GM13976 (cell line): ENCODE measurements around the gene KCNJ6.

ENCODE experiments used
- DNase-seq: peaks from one replicate; pipeline ENCODE4 v3.0.0; 2012; ENCODE audit warnings: low spot score
- in situ Hi-C: fragments of 300-500 bp; cut with MboI; formaldehyde crosslinking; loops from one replicate; pipeline ENCODE4 v1.12.0; 2022; ENCODE audit warnings: low sequenced_read_pairs, mixed read lengths, inconsistent platforms; ENCODE audit not compliant: unreplicated experiment
- TF ChIP-seq, protein P1 (sequence below): IDR thresholded peaks from 2 replicates; pipeline ENCODE4 v1.5.1; 2012; ENCODE audit warnings: borderline replicate concordance, mild to moderate bottlenecking; ENCODE audit not compliant: insufficient read depth; ENCODE audit errors: extremely low read depth, missing control alignments, control extremely low read depth

KCNJ6 gene

DNA sequence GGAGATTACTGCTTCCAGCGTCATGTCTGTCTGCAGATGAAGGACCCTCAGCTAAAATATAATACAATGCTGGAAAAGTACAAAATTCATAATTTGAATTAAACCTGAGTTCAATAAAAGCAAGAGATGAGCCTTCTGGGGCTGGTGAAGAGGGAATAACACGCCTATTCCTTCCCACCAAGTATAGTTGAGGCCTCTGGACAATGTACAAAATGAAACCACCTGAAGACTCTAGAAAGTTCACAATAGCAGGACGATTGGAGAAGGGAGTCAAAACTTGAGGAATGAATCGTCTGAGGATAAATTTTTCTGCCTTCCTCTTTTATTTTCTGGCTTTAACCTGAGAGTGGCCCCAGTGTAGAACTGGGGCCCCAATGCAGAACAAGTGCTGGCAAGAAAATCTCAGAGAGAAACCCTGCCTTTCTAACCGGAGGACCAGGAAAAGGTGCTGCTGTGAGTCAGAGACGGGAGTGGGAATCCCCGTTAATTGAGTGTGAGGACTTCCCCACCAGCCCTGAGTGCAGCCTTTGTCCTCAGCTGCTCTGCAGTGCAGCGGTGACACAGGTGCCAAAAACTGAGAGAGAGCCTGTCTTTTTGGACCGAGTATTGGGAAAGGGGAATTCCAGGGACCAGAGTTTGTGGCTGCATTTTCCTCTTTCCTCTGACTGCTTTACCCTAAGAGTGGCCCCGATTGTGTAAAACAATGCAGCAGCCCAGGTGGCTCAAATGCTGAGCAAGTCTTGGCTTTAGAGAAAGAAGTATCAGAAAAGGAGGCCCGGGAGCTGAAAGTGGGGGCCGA is 284.7 kb downstream of the KCNJ6 start:
- in situ Hi-C loops = no loop called here
- TF ChIP-seq, protein P1, sequence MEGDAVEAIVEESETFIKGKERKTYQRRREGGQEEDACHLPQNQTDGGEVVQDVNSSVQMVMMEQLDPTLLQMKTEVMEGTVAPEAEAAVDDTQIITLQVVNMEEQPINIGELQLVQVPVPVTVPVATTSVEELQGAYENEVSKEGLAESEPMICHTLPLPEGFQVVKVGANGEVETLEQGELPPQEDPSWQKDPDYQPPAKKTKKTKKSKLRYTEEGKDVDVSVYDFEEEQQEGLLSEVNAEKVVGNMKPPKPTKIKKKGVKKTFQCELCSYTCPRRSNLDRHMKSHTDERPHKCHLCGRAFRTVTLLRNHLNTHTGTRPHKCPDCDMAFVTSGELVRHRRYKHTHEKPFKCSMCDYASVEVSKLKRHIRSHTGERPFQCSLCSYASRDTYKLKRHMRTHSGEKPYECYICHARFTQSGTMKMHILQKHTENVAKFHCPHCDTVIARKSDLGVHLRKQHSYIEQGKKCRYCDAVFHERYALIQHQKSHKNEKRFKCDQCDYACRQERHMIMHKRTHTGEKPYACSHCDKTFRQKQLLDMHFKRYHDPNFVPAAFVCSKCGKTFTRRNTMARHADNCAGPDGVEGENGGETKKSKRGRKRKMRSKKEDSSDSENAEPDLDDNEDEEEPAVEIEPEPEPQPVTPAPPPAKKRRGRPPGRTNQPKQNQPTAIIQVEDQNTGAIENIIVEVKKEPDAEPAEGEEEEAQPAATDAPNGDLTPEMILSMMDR = no peak
- DNase-seq = peak; percentile 44

DNA sequence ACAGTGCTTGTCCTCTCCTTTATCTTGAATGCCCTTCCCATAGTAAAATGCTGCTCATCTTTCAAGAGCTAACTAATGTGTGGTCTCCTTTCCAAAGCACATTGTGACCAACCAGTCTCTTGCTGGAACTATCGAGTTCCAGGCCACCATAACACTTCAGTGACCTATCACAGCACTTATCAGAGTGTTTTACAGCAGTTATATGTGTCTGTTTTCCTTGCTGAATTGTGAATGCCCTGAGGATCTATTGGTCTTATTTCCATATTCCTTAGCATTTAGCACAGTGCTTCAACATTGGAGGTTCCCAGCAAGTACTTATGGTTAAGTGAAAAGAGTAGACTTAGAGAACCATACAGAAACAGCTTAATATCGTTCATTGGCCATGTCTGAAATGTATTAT is 285.4 kb downstream of the KCNJ6 start:
- TF ChIP-seq, protein P1 = no peak
- DNase-seq = no peak
- in situ Hi-C loops = no loop called here

DNA sequence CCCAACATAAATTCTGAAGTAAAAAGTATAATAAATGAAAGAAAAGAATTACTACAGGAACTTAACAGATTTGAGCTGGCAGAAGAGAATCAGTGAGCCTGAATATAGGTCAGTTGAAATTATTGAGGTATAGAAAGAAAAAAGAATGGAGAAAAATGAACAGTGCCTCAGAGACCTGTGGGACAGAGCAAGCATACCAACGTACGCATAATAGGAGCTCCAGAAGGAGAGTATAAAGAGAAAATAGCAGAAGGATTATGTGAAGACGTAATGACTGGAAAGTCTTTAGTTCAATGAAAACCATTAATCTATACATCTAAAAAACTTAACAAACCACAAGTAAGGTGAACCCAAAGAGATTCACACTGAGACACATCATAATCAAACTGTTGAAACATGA is 287.9 kb downstream of the KCNJ6 start:
- TF ChIP-seq, protein P1 = no peak
- no peak for DNase-seq
- in situ Hi-C loops = no loop called here

DNA sequence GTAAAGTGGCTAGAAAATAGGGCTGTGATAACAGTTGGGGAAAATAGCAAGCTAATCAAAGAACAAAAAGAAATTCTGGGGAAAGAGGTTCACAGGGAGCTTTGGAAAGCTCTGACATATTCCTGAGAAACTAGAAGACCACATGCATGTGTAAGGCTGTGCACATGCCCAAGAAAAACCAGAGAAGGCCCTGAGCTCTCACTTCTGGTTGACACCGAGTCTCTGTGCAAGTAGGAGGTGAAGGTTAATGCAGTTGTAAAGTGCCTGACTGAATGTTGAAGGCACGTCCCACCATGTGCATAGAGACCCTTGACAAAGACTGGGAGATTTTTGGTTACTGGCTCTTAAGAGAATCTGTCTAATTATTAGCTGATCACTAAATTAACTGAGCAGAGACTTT is 288.7 kb downstream of the KCNJ6 start:
- TF ChIP-seq, protein P1 = no peak
- in situ Hi-C loops = no loop called here
- no peak for DNase-seq

DNA sequence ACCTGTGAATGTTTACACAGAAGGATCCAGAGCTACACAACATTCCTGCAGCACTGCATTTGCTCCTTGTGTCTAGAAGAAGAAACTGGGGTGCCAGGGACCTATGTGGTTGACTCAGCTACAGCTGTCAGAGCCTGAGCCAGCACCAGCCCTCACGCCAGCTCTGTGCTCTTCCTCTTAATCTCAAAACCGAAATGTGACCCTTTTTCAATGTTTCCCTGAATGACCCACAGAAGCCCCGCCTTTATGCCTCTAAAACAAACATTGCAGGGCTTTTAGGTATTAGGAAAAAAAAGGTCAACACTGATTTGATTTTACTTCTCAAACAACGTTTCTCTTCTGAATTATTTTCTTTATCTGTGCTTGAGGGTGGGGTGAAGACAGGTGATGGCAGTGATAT is 289.2 kb downstream of the KCNJ6 start:
- TF ChIP-seq, protein P1 = no peak
- DNase-seq = no peak
- in situ Hi-C loops = no loop called here

DNA sequence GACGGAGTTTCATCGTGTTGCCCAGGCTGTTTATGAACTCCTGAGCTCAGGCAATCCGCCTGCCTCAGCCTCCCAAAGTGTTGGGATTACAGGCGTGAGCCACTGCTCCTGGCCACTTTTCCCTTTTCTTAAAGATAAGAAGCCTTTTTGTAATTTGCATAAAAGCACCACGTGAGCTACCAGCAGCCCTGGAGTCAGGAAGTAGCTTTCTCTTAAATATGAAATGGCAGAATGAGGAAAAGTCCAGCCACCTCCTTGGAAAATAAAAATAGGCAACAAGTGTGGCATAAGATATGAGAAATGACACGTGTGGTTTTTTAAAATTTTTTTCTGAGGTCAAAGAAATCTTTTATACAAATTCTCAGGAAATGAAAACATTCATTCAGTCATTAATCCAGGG is 289.9 kb downstream of the KCNJ6 start:
- no peak for DNase-seq
- in situ Hi-C loops = no loop called here
- TF ChIP-seq, protein P1 = no peak

DNA sequence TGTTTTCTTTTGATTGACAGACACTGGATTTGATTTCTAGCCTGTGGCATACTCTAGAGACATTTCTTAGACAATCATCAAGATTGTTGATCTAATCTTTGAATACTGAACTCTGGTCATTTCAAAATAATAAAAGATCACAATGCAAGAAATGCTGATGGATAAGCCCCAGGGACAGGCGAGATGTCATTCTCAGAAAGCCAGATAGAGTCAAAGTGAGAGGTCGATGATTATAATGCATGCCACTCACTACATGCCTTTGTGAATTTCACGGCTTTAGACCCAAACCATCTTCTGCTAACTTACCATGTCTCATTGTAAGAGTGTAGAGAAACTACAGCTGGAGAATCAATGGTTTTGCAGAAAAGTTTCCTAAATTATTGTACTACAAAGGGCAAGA is 292.6 kb downstream of the KCNJ6 start:
- TF ChIP-seq, protein P1 = no peak
- no peak for DNase-seq
- in situ Hi-C loops = no loop called here
